Measurements from ENCODE around the gene HOXA7.

HOXA7 gene

DNA sequence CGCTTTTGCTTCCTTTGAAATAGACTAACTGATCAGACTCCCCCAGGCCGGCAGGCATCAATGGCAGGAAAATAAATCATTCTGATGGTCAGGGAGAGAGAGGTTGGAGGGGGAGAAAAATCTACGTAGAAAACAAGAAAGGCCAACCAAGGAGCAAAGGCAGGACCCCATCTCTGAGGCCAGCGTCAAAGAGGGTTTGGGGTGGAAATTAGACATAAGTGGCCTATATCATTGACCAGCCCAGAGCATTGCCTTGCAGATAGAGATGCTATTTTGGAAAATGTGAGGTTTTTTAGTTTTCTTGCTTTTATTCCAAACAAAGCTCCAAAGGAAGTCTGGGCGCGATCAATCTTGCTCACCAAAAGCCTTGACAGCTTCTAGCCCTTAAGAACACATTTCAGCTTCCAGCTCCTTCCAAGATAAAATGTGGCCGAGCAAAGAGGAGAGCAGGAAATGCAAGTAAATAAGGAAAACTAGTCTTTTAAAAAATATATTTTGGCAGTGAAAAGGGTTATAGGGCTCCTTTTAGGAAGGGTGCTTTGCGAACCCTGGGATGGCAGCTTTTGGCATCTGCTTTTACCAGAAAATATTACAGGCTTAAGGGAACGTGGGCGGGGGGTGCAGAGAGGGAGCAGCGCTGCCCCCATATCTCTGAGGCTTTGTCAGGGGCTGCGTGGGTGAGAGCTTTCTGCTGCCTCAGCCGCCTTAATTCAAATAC lies 52.0 kb downstream of the HOXA7 start:
- DNase-seq = no peak

Measured in 8988T (cell line).